ELR (cell line): Measurements from ENCODE around the gene ATP2B2.
A peak's percentile ranks its signal among the peaks of the same experiment; 100 is the strongest.

ENCODE experiments used
- DNase-seq: peaks from one replicate; pipeline ENCODE4 v3.0.0-alpha.2; 2015; ENCODE audit warnings: low read depth

The ATP2B2 gene

DNA sequence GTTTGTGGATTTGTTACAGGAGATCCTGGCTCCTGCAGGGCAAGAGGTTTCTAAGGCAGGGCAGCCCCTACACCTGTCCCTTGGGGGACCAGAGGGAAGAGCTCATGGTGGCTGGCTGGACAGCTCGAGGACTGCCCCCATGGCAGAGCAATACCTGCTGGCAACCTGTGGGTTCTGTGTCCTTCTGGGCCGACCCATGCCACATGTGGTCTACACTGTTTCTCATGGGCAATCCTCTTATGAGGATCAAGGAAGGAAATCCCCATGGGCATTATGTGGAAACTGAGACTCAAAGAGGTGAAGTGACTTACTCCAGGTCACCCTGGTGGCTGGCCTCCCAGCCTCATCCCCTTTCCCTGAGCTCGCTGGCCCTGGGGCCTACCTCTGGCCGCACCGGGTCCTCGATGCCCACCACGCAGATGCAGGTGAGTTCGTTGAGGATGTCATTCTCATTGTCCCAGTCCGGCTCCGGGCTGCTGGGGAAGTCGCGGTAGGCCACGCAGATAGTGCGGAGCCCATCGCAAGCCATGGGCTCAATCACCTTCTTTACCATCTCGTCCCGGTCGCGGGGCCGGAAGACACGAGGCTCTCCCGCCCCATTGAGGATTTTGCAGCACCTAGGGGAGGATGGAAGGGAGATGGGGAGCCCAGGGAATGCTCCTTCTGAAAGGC, 146.9 kb downstream of the ATP2B2 start:
- no peak for DNase-seq

DNA sequence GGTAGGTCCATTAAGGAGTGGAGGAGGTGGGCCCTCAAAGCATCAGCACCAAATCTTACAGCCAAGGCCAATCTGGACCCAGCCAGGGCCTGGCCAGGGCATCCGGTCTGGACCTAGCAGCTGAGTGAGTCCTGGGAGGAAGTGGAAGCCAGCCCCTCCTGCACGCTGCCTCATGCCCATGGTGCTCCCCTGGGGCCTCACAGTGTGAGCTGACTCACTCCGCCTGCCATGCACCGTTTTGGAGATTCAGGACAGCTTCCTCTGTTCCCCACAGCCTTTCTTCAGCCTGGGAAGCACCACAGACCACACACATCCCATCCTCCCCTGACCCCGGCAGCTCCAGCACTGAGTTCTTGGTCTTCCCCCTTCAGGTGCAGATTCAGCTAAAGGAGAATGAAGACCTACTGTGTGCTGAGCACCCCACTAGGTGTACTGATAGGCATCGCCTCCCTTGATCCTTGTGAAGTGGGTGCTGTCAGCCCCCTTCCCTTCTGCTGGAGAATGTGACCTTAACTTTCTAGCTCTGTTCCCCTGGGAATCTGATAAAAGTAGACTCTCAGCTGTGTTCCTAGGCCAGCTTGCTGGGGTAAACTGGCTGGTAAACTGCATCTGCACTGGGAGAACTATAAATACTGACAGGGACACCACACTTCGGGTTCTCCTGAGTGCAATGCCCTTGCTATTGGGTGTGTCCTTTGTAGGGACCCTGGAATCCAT, 147.6 kb downstream of the ATP2B2 start:
- peak; percentile 93 for DNase-seq

DNA sequence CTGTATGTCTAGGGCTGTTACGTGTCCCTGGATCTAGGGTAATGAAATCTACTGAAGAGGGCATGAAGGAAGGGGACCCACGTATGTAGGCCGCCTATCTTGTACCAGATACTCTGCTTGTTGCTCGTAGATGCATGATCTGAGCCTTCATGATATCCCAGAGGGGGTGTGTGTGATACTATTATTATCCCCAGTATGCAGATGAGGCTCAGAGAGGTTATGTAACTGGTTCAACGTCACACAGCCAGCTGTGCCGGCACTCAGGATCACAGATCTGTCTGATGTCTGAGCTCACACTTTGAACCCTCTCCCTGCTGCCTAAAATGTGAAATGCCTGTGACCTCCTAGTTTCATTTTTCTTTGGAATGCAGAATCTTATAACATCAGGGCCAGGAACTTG, 148.3 kb downstream of the ATP2B2 start:
- DNase-seq, result no peak

- DNase-seq, result peak; percentile 64
Measured at GRCh38 chr3:10356461-10356981, 148.9 kb downstream of the ATP2B2 start.

- DNase-seq, result peak; percentile 35
Measured at GRCh38 chr3:10354361-10355015, 150.9 kb downstream of the ATP2B2 start.

DNA sequence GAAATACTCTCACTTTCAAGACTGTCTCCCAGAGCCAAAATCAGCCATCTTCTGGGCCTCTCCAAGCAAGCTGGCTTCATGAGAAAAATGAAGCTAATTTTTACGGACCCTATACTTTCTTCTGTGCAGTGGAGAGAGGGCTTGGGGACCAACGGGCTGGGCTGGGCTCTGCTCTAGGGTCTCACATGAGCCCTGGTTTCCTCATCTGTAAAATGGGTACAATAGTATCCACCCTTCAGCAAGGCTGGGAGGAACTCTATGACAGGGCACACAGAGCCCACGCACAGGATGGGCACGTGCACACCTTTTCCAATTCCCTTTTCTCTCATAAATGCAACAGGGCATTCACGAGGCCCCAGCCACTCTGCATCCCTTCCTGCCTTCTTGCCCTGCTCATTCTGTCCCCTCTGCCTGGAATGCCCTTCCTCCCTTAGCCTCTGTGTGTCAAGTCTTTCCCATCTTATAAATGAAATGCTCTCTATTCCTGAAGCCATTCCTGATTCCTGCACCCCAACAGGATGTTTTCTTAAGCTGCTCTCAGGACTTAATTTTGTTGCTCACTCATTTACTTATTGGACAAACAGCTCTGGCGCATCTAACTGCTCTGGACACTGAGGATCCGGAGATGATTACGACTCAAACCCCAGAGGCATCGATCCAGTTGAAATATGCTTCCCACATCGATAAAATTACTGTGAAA, 151.6 kb downstream of the ATP2B2 start:
- peak; percentile 29 for DNase-seq

DNA sequence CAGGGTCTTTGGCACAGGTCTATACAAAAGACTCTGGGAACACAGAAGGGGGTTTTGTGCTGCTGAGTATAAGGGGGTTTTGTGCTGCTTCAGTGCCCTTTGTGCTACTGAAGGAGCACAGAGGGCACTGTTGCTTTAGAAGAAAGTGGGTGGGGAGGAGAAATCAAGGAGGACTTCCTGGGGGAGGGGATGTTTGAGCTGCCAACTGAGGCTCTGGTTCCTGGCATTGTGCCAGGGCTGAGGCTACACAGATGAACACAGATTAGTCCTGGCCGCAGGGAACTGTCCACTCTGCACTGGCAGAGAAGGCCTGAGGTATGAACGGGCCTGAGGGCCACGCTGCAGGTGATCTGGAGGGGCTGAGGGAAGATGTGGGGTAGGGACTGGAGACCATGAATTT, 152.2 kb downstream of the ATP2B2 start:
- no peak for DNase-seq

DNA sequence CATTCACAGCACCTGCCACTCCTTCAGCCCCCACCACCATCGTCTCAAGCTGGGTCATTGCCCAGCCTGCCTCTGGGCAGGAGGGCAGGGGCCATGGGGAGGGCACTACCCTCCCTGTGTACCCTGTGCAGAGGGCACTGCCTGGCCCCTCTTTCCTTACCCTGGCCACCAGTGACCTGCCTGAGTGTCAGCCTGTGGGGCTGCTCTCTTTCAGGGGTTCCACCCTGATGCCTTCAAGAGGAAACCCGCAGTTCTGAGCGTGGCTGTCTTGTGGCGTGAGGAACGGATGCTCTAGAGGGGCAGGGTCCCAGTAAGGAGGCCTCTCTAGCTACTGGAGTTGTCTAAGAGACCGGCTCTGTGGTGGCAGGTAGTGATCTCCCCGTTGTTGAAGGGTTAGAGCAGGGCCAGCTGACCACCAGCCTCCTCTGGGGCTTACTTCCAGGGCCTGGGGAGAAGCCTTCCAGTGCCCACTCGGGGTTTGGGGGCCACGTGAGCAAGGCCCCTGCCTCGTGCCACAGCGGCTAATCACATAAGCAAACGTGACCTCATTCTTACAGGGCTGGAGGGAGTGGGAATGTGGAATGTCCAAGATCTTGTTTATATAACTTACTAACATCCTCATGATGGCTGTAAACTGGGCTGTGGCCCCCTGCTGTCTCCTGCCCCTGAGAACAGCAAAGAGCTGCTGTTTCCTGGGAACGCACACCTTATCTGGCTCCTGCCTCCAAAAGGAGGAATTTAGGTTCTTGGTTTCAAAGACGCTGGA, 153.1 kb downstream of the ATP2B2 start:
- peak; percentile 95 for DNase-seq

GRCh38 chr3:10351013-10351735, 154.2 kb downstream of the ATP2B2 start:
- DNase-seq, result no peak

DNA sequence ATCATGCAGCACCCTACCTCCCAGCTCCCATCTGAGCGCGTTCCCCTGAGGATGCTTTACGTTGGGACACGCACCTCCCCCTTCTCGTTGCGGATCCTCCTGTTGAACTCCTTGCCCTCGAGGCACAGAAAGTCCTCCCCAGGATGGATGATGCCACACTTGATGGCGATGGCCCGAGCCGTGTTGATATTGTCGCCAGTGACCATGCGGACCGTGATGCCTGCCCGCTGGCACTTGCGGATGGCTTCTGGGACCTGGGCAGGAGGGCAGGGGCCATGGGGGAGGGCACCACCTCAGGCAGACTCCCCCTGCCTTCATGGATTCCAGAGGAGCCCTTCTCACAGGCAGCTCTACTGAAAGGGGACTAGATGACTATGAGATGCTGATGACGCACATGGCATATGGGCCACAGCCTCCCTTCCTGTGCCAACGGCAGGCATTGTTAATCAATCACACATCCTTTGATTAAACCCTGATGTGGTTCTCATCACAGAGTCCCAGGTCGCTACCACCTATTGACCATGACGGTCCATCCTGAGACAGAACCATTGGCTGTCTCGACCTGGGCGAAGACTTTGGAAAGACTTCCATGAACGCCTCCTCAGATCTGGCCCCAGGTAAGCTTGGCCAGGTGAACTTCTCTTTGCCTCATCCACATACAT, 154.9 kb downstream of the ATP2B2 start:
- DNase-seq, result peak; percentile 47

DNA sequence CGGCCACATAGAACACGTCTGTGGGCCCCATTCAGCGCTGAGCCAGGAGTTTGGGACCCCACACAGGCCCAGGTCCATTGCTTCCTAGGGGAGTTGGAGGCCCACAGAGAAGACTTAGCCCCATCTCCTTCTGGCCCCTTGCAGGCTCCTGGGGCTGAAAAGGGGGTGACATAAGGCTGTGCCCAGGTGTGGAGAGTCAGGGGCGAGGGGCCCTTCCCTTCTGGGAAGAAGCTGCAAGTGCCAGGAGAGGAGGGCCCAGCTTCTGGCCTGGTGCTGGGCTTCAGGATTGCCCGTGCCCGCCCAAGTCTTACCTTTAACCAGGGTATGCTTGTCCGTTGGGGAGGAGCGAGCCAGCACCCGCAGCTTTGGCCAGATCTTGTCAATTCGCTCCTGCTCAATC, 155.6 kb downstream of the ATP2B2 start:
- no peak for DNase-seq

GRCh38 chr3:10348404-10348721, 157.0 kb downstream of the ATP2B2 start:
- DNase-seq, result no peak

DNA sequence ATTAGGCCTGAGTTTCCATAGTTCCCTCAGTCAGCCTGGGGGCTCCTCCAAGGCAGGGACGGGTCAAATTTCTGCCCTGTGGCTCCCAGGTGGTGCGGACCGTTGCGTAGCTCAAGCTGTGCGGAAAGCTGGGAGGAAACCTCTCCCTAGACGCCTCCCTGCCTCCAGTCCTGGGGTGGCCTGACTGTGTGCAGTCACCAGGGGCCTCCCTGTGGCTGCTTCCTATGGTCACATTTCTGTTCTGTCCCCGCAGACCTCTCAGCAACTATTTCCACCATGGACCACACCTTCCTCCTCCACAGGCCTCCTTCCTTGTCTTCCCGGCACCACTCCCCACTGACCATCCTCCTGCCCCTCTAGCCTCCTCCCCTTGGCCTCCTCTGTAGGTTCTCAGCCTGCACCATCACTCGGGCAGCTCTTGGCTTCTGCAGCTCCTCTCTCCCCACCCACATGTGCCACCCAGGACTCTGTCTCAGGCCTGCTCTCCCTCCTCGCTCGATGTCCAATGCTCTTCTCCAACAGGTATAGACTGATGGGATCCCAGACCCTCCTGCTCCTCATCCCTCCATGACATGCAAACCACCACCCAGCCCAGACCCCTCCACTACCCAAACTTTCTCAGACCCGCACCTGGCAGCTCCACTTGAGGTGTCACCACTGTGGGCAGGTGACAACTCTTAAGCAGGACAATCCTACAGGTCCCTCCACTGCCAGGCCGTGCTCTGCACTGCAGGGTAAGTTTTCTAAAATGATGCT, 157.6 kb downstream of the ATP2B2 start:
- DNase-seq, result no peak

GRCh38 chr3:10345911-10346310, 159.5 kb downstream of the ATP2B2 start:
- no peak for DNase-seq

DNA sequence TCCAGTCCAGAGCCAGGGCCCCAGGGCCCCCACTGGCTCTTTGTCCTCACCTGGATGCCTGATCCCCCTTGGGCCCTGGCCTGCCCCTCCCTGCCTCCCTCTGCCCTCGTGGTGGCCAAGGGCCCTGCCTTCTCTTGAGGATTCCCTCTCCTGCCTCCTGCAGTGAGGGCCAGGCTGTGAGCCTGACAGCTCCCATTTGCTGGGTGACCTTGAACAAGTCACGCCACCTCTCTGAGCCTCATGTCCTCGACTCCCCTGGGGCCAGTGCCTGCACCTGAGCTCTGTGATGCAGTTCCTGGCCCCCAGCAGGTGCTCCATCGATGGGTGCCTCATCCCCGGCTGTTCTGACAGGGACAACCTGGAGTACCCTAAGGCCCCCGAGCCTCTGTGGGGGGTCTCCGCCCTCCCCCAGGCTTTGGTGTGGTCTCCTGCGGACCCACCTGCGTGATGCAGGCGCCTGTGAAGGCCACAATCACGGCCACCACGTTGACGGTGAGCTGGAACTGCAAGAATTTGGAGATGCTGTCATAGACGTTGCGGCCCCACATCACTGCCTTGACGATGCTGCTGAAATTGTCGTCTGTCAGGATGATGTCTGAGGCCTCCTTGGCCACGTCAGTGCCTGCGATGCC, 160.3 kb downstream of the ATP2B2 start:
- DNase-seq, result no peak

GRCh38 chr3:10344147-10344943, 161.0 kb downstream of the ATP2B2 start:
- peak; percentile 53 for DNase-seq

GRCh38 chr3:10343526-10343925, 161.9 kb downstream of the ATP2B2 start:
- DNase-seq, result no peak

DNA sequence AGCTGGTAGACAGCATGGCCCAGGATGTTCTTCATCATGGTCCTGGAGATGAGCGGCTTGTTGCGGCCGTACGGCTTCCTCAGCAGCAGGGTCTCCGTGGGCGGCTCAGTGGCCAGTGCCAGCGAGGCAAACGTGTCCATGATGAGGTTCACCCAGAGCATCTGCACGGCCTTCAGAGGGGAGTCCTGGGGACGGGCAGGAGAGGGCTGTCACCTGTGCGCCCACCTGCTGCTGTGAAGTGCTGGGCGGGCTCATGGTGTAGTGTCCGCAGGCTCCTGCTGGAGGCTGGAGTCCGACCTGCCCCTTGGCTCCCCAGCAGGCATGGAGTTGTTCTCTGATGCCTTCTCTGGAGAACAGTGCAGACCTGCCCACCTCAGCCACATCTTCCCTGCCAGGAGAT, 162.6 kb downstream of the ATP2B2 start:
- DNase-seq, result no peak
